WTC11 (cell line): Measurements from ENCODE around the gene ELOVL7. TPM values are rescaled to one million over a fixed set of nuclear protein-coding genes. Genes with fewer than 3 reads are reported as not detected.

Source experiments
- ATAC-seq: fragments of 200-7000 bp; cut with Tn5 transposase; 2 replicates; pipeline ENCODE4 v1.10.0; 2021; ENCODE audit warnings: mild to moderate bottlenecking, moderate library complexity
- CTCF ChIA-PET: fragments of 300-600 bp; sonication (Branson Sonifier 250); formaldehyde crosslinking; loops from one replicate; lab custom pipeline; 2021; ENCODE audit warnings: antibody characterized with exemption; lab: Charles Lee
- POLR2A ChIA-PET: fragments of 350-600 bp; sonication (Branson Sonifier 250); formaldehyde crosslinking; loops from one replicate; lab custom pipeline; 2021; ENCODE audit warnings: antibody characterized with exemption; lab: Charles Lee
- DNase-seq: peaks from one replicate; pipeline ENCODE4 v3.0.0; 2021; ENCODE audit warnings: low spot score
- H3K27ac Mint-ChIP-seq: 2 replicates; pipeline ENCODE4 v1.8.0; 2021; ENCODE audit warnings: mixed read lengths
- H3K27me3 Mint-ChIP-seq: 2 replicates; pipeline ENCODE4 v1.8.0; 2021; ENCODE audit warnings: low read depth, mild to moderate bottlenecking, moderate library complexity, mixed read lengths
- H3K36me3 Mint-ChIP-seq: 2 replicates; pipeline ENCODE4 v1.8.0; 2021; ENCODE audit warnings: mixed read lengths
- H3K4me1 Mint-ChIP-seq: 2 replicates; pipeline ENCODE4 v1.8.0; 2022; ENCODE audit warnings: mixed read lengths
- H3K4me3 Mint-ChIP-seq: 2 replicates; pipeline ENCODE4 v1.8.0; 2021; ENCODE audit warnings: mild to moderate bottlenecking, moderate library complexity, mixed read lengths
- H3K9me3 Mint-ChIP-seq: 2 replicates; pipeline ENCODE4 v1.8.0; 2021; ENCODE audit warnings: mixed read lengths
- CBFB ChIP-seq: sonication (generic); formaldehyde crosslinking; IDR thresholded peaks from 2 replicates; pipeline ENCODE4 v1.8.1; 2022; ENCODE audit warnings: mild to moderate bottlenecking, low read depth, missing genetic modification reagents
- ELF4 ChIP-seq: sonication (generic); formaldehyde crosslinking; IDR thresholded peaks from 2 replicates; pipeline ENCODE4 v1.8.1; 2022; ENCODE audit warnings: low read depth, mild to moderate bottlenecking, moderate library complexity, missing genetic modification reagents
- EMX1 ChIP-seq: fragments of 250-450 bp; sonication (Bioruptor Pico); IDR thresholded peaks from 2 replicates; pipeline ENCODE4 v1.8.0; 2021; ENCODE audit warnings: mild to moderate bottlenecking
- IRF2 ChIP-seq: sonication (generic); formaldehyde crosslinking; IDR thresholded peaks from 2 replicates; pipeline ENCODE4 v1.8.0; 2022; ENCODE audit warnings: low read depth, missing genetic modification reagents, borderline replicate concordance
- JUN ChIP-seq: sonication (generic); formaldehyde crosslinking; IDR thresholded peaks from 2 replicates; pipeline ENCODE4 v1.8.0; 2023; ENCODE audit warnings: mild to moderate bottlenecking, missing genetic modification reagents
- MXD4 ChIP-seq: fragments of 250-450 bp; sonication (Bioruptor Pico); IDR thresholded peaks from 2 replicates; pipeline ENCODE4 v1.8.0; 2021; ENCODE audit warnings: mild to moderate bottlenecking, moderate library complexity, borderline replicate concordance
- RELA ChIP-seq: sonication (generic); formaldehyde crosslinking; IDR thresholded peaks from 2 replicates; pipeline ENCODE4 v1.8.1; 2022; ENCODE audit warnings: missing genetic modification reagents, mild to moderate bottlenecking, borderline replicate concordance
- total RNA-seq: library from RNA; stranded (reverse); gene quantifications from 3 replicates; pipeline ENCODE4 v1.2.3, GENCODE V29; 2021
- TF ChIP-seq, protein P1 (sequence below): fragments of 250-450 bp; sonication (Bioruptor Pico); IDR thresholded peaks from 2 replicates; pipeline ENCODE4 v1.9.0; 2021; ENCODE audit warnings: mild to moderate bottlenecking
- TF ChIP-seq, protein P2 (sequence below): fragments of 250-450 bp; sonication (Bioruptor Pico); IDR thresholded peaks from 2 replicates; pipeline ENCODE4 v1.9.0; 2021; ENCODE audit warnings: mild to moderate bottlenecking, borderline replicate concordance
- TF ChIP-seq, protein P3 (sequence below): sonication (generic); formaldehyde crosslinking; conservative IDR thresholded peaks from 2 replicates; pipeline ENCODE4 v1.8.1; 2022; ENCODE audit warnings: mild to moderate bottlenecking, missing genetic modification reagents
- TF ChIP-seq, protein P4 (sequence below): sonication (generic); formaldehyde crosslinking; IDR thresholded peaks from 2 replicates; pipeline ENCODE4 v1.8.1; 2023; ENCODE audit warnings: mild to moderate bottlenecking, missing genetic modification reagents, borderline replicate concordance
- TF ChIP-seq, protein P5 (sequence below): sonication (generic); formaldehyde crosslinking; IDR thresholded peaks from 2 replicates; pipeline ENCODE4 v1.8.0; 2022; ENCODE audit warnings: mild to moderate bottlenecking, missing genetic modification reagents
- TF ChIP-seq, protein P6 (sequence below): sonication (generic); formaldehyde crosslinking; IDR thresholded peaks from 2 replicates; pipeline ENCODE4 v1.8.1; 2023; ENCODE audit warnings: mild to moderate bottlenecking, missing genetic modification reagents
- TF ChIP-seq, protein P7 (sequence below): sonication (generic); formaldehyde crosslinking; IDR thresholded peaks from 2 replicates; pipeline ENCODE4 v1.8.0; 2023; ENCODE audit warnings: mild to moderate bottlenecking, missing genetic modification reagents

Gene ELOVL7
- total RNA-seq, 1 experiment from 2014 or later: 7.1 TPM

DNA sequence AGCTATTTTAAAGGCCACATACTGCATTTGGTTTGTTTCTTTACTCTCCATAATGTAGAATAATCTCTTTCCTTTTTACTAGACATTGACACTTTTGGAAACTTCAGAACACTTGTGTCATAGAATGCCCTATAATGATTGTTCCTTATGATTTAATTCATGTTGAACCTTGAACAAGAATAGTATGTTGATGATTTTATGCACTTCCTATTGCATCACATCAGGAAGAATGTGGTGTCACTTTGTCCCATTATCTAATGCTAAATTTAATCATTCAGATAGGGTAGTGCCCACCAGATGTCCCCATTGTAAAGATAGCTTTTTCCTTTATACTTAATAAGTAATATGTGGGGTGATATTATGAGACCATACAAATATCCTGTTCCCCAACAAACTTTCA is 124.7 kb downstream of the ELOVL7 start:
- no peak for DNase-seq
- Mint-ChIP-seq H3K36me3 (peaks cover 3% of the 10 kb centered on the region; the same call in 1 of the 2 replicates), H3K4me3 (no peak overlapping the region), H3K9me3 (peaks cover 22% of the 10 kb centered on the region), H3K27me3 (no peaks in the 10 kb centered on the region), H3K4me1 (no peaks in the 10 kb centered on the region), H3K27ac (no peak overlapping the region)
- ChIA-PET CTCF (interaction anchor here (1.3 kb wide), 1 partner anchor 124 kb away, joined by 4 read pairs; no protein-coding TSS in a partner anchor), POLR2A (no interaction called here)
- TF ChIP-seq MXD4: no peak
- TF ChIP-seq ELF4 (CRISPR knock-in tag): no peak
- TF ChIP-seq RELA (CRISPR knock-in tag): no peak
- TF ChIP-seq, protein P1, sequence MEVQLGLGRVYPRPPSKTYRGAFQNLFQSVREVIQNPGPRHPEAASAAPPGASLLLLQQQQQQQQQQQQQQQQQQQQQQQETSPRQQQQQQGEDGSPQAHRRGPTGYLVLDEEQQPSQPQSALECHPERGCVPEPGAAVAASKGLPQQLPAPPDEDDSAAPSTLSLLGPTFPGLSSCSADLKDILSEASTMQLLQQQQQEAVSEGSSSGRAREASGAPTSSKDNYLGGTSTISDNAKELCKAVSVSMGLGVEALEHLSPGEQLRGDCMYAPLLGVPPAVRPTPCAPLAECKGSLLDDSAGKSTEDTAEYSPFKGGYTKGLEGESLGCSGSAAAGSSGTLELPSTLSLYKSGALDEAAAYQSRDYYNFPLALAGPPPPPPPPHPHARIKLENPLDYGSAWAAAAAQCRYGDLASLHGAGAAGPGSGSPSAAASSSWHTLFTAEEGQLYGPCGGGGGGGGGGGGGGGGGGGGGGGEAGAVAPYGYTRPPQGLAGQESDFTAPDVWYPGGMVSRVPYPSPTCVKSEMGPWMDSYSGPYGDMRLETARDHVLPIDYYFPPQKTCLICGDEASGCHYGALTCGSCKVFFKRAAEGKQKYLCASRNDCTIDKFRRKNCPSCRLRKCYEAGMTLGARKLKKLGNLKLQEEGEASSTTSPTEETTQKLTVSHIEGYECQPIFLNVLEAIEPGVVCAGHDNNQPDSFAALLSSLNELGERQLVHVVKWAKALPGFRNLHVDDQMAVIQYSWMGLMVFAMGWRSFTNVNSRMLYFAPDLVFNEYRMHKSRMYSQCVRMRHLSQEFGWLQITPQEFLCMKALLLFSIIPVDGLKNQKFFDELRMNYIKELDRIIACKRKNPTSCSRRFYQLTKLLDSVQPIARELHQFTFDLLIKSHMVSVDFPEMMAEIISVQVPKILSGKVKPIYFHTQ: no peak
- TF ChIP-seq, protein P2, sequence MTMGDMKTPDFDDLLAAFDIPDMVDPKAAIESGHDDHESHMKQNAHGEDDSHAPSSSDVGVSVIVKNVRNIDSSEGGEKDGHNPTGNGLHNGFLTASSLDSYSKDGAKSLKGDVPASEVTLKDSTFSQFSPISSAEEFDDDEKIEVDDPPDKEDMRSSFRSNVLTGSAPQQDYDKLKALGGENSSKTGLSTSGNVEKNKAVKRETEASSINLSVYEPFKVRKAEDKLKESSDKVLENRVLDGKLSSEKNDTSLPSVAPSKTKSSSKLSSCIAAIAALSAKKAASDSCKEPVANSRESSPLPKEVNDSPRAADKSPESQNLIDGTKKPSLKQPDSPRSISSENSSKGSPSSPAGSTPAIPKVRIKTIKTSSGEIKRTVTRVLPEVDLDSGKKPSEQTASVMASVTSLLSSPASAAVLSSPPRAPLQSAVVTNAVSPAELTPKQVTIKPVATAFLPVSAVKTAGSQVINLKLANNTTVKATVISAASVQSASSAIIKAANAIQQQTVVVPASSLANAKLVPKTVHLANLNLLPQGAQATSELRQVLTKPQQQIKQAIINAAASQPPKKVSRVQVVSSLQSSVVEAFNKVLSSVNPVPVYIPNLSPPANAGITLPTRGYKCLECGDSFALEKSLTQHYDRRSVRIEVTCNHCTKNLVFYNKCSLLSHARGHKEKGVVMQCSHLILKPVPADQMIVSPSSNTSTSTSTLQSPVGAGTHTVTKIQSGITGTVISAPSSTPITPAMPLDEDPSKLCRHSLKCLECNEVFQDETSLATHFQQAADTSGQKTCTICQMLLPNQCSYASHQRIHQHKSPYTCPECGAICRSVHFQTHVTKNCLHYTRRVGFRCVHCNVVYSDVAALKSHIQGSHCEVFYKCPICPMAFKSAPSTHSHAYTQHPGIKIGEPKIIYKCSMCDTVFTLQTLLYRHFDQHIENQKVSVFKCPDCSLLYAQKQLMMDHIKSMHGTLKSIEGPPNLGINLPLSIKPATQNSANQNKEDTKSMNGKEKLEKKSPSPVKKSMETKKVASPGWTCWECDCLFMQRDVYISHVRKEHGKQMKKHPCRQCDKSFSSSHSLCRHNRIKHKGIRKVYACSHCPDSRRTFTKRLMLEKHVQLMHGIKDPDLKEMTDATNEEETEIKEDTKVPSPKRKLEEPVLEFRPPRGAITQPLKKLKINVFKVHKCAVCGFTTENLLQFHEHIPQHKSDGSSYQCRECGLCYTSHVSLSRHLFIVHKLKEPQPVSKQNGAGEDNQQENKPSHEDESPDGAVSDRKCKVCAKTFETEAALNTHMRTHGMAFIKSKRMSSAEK (CRISPR knock-in tag): no peak
- TF ChIP-seq, protein P3, sequence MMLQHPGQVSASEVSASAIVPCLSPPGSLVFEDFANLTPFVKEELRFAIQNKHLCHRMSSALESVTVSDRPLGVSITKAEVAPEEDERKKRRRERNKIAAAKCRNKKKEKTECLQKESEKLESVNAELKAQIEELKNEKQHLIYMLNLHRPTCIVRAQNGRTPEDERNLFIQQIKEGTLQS (CRISPR knock-in tag): no peak
- no peak for TF ChIP-seq IRF2 (CRISPR knock-in tag)
- TF ChIP-seq, protein P4, sequence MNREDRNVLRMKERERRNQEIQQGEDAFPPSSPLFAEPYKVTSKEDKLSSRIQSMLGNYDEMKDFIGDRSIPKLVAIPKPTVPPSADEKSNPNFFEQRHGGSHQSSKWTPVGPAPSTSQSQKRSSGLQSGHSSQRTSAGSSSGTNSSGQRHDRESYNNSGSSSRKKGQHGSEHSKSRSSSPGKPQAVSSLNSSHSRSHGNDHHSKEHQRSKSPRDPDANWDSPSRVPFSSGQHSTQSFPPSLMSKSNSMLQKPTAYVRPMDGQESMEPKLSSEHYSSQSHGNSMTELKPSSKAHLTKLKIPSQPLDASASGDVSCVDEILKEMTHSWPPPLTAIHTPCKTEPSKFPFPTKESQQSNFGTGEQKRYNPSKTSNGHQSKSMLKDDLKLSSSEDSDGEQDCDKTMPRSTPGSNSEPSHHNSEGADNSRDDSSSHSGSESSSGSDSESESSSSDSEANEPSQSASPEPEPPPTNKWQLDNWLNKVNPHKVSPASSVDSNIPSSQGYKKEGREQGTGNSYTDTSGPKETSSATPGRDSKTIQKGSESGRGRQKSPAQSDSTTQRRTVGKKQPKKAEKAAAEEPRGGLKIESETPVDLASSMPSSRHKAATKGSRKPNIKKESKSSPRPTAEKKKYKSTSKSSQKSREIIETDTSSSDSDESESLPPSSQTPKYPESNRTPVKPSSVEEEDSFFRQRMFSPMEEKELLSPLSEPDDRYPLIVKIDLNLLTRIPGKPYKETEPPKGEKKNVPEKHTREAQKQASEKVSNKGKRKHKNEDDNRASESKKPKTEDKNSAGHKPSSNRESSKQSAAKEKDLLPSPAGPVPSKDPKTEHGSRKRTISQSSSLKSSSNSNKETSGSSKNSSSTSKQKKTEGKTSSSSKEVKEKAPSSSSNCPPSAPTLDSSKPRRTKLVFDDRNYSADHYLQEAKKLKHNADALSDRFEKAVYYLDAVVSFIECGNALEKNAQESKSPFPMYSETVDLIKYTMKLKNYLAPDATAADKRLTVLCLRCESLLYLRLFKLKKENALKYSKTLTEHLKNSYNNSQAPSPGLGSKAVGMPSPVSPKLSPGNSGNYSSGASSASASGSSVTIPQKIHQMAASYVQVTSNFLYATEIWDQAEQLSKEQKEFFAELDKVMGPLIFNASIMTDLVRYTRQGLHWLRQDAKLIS (CRISPR knock-in tag): no peak
- TF ChIP-seq, protein P5, sequence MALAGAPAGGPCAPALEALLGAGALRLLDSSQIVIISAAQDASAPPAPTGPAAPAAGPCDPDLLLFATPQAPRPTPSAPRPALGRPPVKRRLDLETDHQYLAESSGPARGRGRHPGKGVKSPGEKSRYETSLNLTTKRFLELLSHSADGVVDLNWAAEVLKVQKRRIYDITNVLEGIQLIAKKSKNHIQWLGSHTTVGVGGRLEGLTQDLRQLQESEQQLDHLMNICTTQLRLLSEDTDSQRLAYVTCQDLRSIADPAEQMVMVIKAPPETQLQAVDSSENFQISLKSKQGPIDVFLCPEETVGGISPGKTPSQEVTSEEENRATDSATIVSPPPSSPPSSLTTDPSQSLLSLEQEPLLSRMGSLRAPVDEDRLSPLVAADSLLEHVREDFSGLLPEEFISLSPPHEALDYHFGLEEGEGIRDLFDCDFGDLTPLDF (CRISPR knock-in tag): no peak
- TF ChIP-seq JUN (CRISPR knock-in tag): no peak
- TF ChIP-seq CBFB: no peak
- TF ChIP-seq, protein P6, sequence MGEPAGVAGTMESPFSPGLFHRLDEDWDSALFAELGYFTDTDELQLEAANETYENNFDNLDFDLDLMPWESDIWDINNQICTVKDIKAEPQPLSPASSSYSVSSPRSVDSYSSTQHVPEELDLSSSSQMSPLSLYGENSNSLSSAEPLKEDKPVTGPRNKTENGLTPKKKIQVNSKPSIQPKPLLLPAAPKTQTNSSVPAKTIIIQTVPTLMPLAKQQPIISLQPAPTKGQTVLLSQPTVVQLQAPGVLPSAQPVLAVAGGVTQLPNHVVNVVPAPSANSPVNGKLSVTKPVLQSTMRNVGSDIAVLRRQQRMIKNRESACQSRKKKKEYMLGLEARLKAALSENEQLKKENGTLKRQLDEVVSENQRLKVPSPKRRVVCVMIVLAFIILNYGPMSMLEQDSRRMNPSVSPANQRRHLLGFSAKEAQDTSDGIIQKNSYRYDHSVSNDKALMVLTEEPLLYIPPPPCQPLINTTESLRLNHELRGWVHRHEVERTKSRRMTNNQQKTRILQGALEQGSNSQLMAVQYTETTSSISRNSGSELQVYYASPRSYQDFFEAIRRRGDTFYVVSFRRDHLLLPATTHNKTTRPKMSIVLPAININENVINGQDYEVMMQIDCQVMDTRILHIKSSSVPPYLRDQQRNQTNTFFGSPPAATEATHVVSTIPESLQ (CRISPR knock-in tag): no peak
- no peak for TF ChIP-seq EMX1 (CRISPR knock-in tag)
- TF ChIP-seq, protein P7, sequence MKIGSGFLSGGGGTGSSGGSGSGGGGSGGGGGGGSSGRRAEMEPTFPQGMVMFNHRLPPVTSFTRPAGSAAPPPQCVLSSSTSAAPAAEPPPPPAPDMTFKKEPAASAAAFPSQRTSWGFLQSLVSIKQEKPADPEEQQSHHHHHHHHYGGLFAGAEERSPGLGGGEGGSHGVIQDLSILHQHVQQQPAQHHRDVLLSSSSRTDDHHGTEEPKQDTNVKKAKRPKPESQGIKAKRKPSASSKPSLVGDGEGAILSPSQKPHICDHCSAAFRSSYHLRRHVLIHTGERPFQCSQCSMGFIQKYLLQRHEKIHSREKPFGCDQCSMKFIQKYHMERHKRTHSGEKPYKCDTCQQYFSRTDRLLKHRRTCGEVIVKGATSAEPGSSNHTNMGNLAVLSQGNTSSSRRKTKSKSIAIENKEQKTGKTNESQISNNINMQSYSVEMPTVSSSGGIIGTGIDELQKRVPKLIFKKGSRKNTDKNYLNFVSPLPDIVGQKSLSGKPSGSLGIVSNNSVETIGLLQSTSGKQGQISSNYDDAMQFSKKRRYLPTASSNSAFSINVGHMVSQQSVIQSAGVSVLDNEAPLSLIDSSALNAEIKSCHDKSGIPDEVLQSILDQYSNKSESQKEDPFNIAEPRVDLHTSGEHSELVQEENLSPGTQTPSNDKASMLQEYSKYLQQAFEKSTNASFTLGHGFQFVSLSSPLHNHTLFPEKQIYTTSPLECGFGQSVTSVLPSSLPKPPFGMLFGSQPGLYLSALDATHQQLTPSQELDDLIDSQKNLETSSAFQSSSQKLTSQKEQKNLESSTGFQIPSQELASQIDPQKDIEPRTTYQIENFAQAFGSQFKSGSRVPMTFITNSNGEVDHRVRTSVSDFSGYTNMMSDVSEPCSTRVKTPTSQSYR (CRISPR knock-in tag): no peak
- no peak for ATAC-seq
